ENCODE data around the gene MYH1.
"Not testable (repeated sequence)": the region's sequence is repeated elsewhere in the genome, so short reads cannot be mapped to it uniquely, and the experiment has no call there.

Gene MYH1

GRCh38 chr17:10549096-10549842 lies 30.9 kb upstream of the MYH1 start, which contains the start of gene MYH2:
Gene MYH2, minus strand, starts transcription at chr17:10549658. Its CDS starts 1,738 bp downstream, at chr17:10547920.
- no peak within 1 kb of the TSS for H3K27ac ChIP-seq (ENCODE audit: low read depth, low read length)
- H3K9me3 ChIP-seq (ENCODE audit: insufficient read depth, low read length), result no peaks in the 10 kb centered on the region
- H4K20me1 ChIP-seq (ENCODE audit: low read depth, low read length), result no peaks in the 10 kb centered on the region
- no peaks in the 10 kb centered on the region for H3K36me3 ChIP-seq (ENCODE audit: low read length)
- H2AFZ ChIP-seq (ENCODE audit: low read depth, low read length, severe bottlenecking), result no peak within 1 kb of the TSS
- no peak within 1 kb of the TSS for H3K9ac ChIP-seq (ENCODE audit: low read length)
- H3K79me2 ChIP-seq (ENCODE audit: insufficient read depth, low read length), result no peaks in the 10 kb centered on the region
- H3K9me2 ChIP-seq (replicated peaks; ENCODE audit: insufficient read depth, low read length), result no peaks in the 10 kb centered on the region
- no peak within 1 kb of the TSS for H3K4me2 ChIP-seq (ENCODE audit: low read depth, low read length, poor library complexity, severe bottlenecking)
- no peak for TF ChIP-seq CTCF (IDR thresholded peaks at IDR 0.05; ENCODE audit: insufficient read depth, low read length, poor library complexity, severe bottlenecking)
- TF ChIP-seq EZH2phosphoT487 (conservative IDR thresholded peaks at IDR 0.05; ENCODE audit: low read length), result no peak
- no peaks in the 10 kb centered on the region for H3F3A ChIP-seq (ENCODE audit: insufficient read depth)
- no peaks in the 10 kb centered on the region for H3K27me3 ChIP-seq (ENCODE audit: low read length)
- H3K4me3 ChIP-seq (ENCODE audit: insufficient read depth, low read length, poor library complexity, severe bottlenecking), result no peak within 1 kb of the TSS

- Histone ChIP-seq H3F3A (ENCODE audit: insufficient read depth) (no peaks in the 10 kb centered on the region), H3K36me3 (ENCODE audit: low read length) (no peaks in the 10 kb centered on the region), H3K9ac (ENCODE audit: low read length) (no peak overlapping the region), H3K27me3 (ENCODE audit: low read length) (no peaks in the 10 kb centered on the region), H3K79me2 (ENCODE audit: insufficient read depth, low read length) (no peaks in the 10 kb centered on the region), H4K20me1 (ENCODE audit: low read depth, low read length) (no peaks in the 10 kb centered on the region), H2AFZ (ENCODE audit: low read depth, low read length, severe bottlenecking) (no peak overlapping the region), H3K9me2 (replicated peaks; ENCODE audit: insufficient read depth, low read length) (no peaks in the 10 kb centered on the region), H3K4me3 (ENCODE audit: insufficient read depth, low read length, poor library complexity, severe bottlenecking) (no peak overlapping the region), H3K9me3 (ENCODE audit: insufficient read depth, low read length) (0 out of 2 replicates have a peak, but pooled peaks cover 1% of the 10 kb centered on the region), H3K4me2 (ENCODE audit: low read depth, low read length, poor library complexity, severe bottlenecking) (no peak overlapping the region), H3K27ac (ENCODE audit: low read depth, low read length) (no peak overlapping the region)
- TF ChIP-seq CTCF (IDR thresholded peaks at IDR 0.05; ENCODE audit: insufficient read depth, low read length, poor library complexity, severe bottlenecking) (no peak), EZH2phosphoT487 (conservative IDR thresholded peaks at IDR 0.05; ENCODE audit: low read length) (no peak)
Measured at GRCh38 chr17:10547351-10547750, 29.0 kb upstream of the MYH1 start.

DNA sequence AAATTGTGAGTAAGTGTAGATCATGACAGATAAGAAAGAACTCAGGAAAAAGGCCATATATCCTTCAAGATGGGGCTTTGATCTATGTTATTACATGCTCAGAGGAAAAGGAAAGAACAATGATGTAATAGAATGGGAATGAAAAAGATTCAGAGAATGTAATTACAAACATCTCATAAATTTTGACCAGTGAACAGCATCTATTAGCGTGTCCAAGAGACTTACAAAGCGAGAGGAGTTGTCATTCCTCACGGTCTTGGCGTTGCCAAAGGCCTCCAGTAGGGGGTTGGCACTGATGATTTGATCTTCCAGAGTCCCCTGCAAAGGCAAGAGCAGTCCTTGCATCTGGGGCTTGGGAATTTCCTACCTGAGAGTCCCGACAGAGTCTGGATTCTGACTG lies 25.1 kb upstream of the MYH1 start:
- H3K9ac ChIP-seq (ENCODE audit: low read length); H3K4me2 ChIP-seq (ENCODE audit: low read depth, low read length, poor library complexity, severe bottlenecking); H3K9me3 ChIP-seq (ENCODE audit: insufficient read depth, low read length); H3K27ac ChIP-seq (ENCODE audit: low read depth, low read length); H3K36me3 ChIP-seq (ENCODE audit: low read length); H3K27me3 ChIP-seq (ENCODE audit: low read length); H3K9me2 ChIP-seq (replicated peaks; ENCODE audit: insufficient read depth, low read length); H3K79me2 ChIP-seq (ENCODE audit: insufficient read depth, low read length); H3K4me3 ChIP-seq (ENCODE audit: insufficient read depth, low read length, poor library complexity, severe bottlenecking); H2AFZ ChIP-seq (ENCODE audit: low read depth, low read length, severe bottlenecking); H4K20me1 ChIP-seq (ENCODE audit: low read depth, low read length); H3F3A ChIP-seq (ENCODE audit: insufficient read depth): not testable (repeated sequence)

- H3K27me3 ChIP-seq (ENCODE audit: low read length); H3K4me2 ChIP-seq (ENCODE audit: low read depth, low read length, poor library complexity, severe bottlenecking); H3K9ac ChIP-seq (ENCODE audit: low read length); H3K9me2 ChIP-seq (replicated peaks; ENCODE audit: insufficient read depth, low read length); H2AFZ ChIP-seq (ENCODE audit: low read depth, low read length, severe bottlenecking); H3K79me2 ChIP-seq (ENCODE audit: insufficient read depth, low read length); H4K20me1 ChIP-seq (ENCODE audit: low read depth, low read length); H3K27ac ChIP-seq (ENCODE audit: low read depth, low read length); H3F3A ChIP-seq (ENCODE audit: insufficient read depth); H3K9me3 ChIP-seq (ENCODE audit: insufficient read depth, low read length); H3K36me3 ChIP-seq (ENCODE audit: low read length); H3K4me3 ChIP-seq (ENCODE audit: insufficient read depth, low read length, poor library complexity, severe bottlenecking): not testable (repeated sequence)
Measured at GRCh38 chr17:10541179-10541578, 22.8 kb upstream of the MYH1 start.
